ENCODE results near the gene MPP2. TPM values are rescaled to one million over a fixed set of nuclear protein-coding genes. Genes with fewer than 3 reads are reported as not detected.

Gene MPP2
- 1.7 to 3.2 TPM (median 2.1 TPM) in 5 replicates for total RNA-seq (2022; extraction: Qiagen RNA extraction; ENCODE audit: low read depth)

GRCh38 chr17:43907425-43907981 lies at the start of gene MPP2:
MPP2 (minus strand) TSS chr17:43907536; CDS start chr17:43904460, 3,076 bp downstream.

GRCh38 chr17:43953746-43954145 lies 46.4 kb upstream of the MPP2 start, which contains the start of gene PYY:
PYY (minus strand) TSS chr17:43953940; CDS start chr17:43953483, 457 bp downstream.

GRCh38 chr17:43942051-43942685 lies 34.8 kb upstream of the MPP2 start, which contains the start of gene PPY:
PPY (minus strand) TSS chr17:43942476; CDS start chr17:43941654, 822 bp downstream.

GRCh38 chr17:43846963-43847371 lies 60.4 kb downstream of the MPP2 start, which contains the start of gene CD300LG:
CD300LG (plus strand) TSS chr17:43847176; CDS start chr17:43847217, 41 bp downstream.

GRCh38 chr17:43832976-43833829 lies 74.1 kb downstream of the MPP2 start, which contains the start of gene MPP3:
MPP3 (minus strand) TSS chr17:43833146; CDS start chr17:43831906, 1,240 bp downstream.

Other genes starting within 250 kb of the MPP2 start
- not detected in 5 replicates for gene MEOX1, start 245.6 kb downstream of the MPP2 start, total RNA-seq (2022; extraction: Qiagen RNA extraction; ENCODE audit: low read depth)
- not detected in 5 replicates for gene SOST, start 148.7 kb downstream of the MPP2 start, total RNA-seq (2022; extraction: Qiagen RNA extraction; ENCODE audit: low read depth)
- gene DUSP3, start 128.6 kb downstream of the MPP2 start, total RNA-seq (2022; extraction: Qiagen RNA extraction; ENCODE audit: low read depth), result 62.4 to 69.0 TPM (median 67.2 TPM) in 5 replicates
- not detected in 5 replicates for gene CFAP97D1, start 127.1 kb downstream of the MPP2 start, total RNA-seq (2022; extraction: Qiagen RNA extraction; ENCODE audit: low read depth)
- 17.6 to 20.7 TPM (median 19.4 TPM) in 5 replicates for gene MPP3, start 74.4 kb downstream of the MPP2 start, total RNA-seq (2022; extraction: Qiagen RNA extraction; ENCODE audit: low read depth)
- not detected in 5 replicates for gene CD300LG, start 60.4 kb downstream of the MPP2 start, total RNA-seq (2022; extraction: Qiagen RNA extraction; ENCODE audit: low read depth)
- not detected in 5 replicates for gene PPY, start 34.9 kb upstream of the MPP2 start, total RNA-seq (2022; extraction: Qiagen RNA extraction; ENCODE audit: low read depth)
- 0.17 TPM in 1 of 5 replicates, not detected in the others for gene PYY, start 46.4 kb upstream of the MPP2 start, total RNA-seq (2022; extraction: Qiagen RNA extraction; ENCODE audit: low read depth)
- 0.77 to 1.4 TPM (median 1.0 TPM) in 5 replicates for gene NAGS, start 97.1 kb upstream of the MPP2 start, total RNA-seq (2022; extraction: Qiagen RNA extraction; ENCODE audit: low read depth)
- gene TMEM101, start 107.4 kb upstream of the MPP2 start, total RNA-seq (2022; extraction: Qiagen RNA extraction; ENCODE audit: low read depth), result 27.4 to 33.5 TPM (median 29.9 TPM) in 5 replicates
- gene LSM12, start 159.1 kb upstream of the MPP2 start, total RNA-seq (2022; extraction: Qiagen RNA extraction; ENCODE audit: low read depth), result 55.9 to 60.9 TPM (median 57.6 TPM) in 5 replicates
- gene G6PC3, start 163.2 kb upstream of the MPP2 start, total RNA-seq (2022; extraction: Qiagen RNA extraction; ENCODE audit: low read depth), result 122 to 174 TPM (median 149 TPM) in 5 replicates
- 14.6 to 18.7 TPM (median 15.7 TPM) in 5 replicates for gene HDAC5, start 216.1 kb upstream of the MPP2 start, total RNA-seq (2022; extraction: Qiagen RNA extraction; ENCODE audit: low read depth)
- 8.2 to 9.9 TPM (median 8.8 TPM) in 5 replicates for gene HROB, start 234.4 kb upstream of the MPP2 start, total RNA-seq (2022; extraction: Qiagen RNA extraction; ENCODE audit: low read depth)